ENCODE results near the gene RNF157. TPM values are rescaled to one million over a fixed set of nuclear protein-coding genes. Genes with fewer than 3 reads are reported as not detected.
"Not testable (repeated sequence)": the region's sequence is repeated elsewhere in the genome, so short reads cannot be mapped to it uniquely, and the experiment has no call there.

Gene RNF157
- total RNA-seq, 1 donor from 2014 or later, result 6.8 TPM

DNA sequence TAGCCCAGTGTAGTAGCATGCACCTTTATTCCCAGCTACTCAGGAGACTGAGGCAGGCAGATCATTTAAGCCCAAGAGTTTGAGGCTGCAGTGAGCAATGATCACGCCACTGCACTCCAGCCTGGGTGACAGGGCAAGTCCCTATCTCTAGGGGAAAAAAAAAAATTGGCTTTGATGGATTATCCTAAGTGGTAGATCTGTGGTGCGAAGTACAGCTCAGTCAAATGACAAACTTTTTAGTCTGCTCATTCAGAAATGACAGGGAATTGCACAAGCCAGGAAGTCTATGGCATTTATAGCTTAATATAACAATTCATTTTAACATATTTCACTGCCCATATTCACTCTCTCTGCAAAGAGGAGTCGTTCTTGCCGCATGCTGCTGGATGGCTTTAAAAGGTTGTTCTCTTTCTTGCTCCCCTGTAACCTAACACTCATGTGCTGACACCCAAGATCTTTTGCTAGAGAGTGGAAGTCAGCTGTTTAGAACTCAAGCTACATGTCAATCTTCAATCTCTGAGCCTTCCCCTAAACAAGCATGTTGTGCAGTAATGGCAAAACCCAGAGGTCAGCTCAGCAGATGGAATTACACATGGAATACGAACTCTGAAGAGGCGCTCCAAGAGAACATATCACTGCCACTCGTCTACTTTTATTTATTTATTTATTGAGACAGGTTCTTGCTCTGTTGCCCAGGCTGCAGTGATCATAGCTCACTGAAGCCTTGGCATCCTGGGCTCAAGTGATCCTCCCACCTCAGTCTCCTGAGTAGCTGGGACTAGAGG, 32.8 kb downstream of the RNF157 start:
- Histone ChIP-seq H3K4me1 (ENCODE audit: control insufficient read depth in 3 of 3, insufficient read depth in 3 of 3, low read length in 3 of 3) (peaks cover 14 to 29% (median 18%) of the 10 kb centered on the region in 3 donors), H3K27ac (ENCODE audit: low read depth, low read length) (peak overlapping the region; percentile 36), H3K9ac (ENCODE audit: low read depth in 1 of 3, low read length in 3 of 3) (no peak overlapping the region), H3K36me3 (ENCODE audit: control insufficient read depth in 3 of 3, insufficient read depth in 3 of 3, low read length in 3 of 3) (no peaks in the 10 kb centered on the region), H3K9me3 (ENCODE audit: control insufficient read depth in 3 of 3, low read length in 3 of 3) (no peaks in the 10 kb centered on the region), H3K27me3 (ENCODE audit: control insufficient read depth in 3 of 3, insufficient read depth in 3 of 3, low read length in 3 of 3) (no peaks in the 10 kb centered on the region), H3K4me3 (ENCODE audit: low read length in 3 of 3) (peak overlapping the region in 1 of 3 donors; percentile 27)

DNA sequence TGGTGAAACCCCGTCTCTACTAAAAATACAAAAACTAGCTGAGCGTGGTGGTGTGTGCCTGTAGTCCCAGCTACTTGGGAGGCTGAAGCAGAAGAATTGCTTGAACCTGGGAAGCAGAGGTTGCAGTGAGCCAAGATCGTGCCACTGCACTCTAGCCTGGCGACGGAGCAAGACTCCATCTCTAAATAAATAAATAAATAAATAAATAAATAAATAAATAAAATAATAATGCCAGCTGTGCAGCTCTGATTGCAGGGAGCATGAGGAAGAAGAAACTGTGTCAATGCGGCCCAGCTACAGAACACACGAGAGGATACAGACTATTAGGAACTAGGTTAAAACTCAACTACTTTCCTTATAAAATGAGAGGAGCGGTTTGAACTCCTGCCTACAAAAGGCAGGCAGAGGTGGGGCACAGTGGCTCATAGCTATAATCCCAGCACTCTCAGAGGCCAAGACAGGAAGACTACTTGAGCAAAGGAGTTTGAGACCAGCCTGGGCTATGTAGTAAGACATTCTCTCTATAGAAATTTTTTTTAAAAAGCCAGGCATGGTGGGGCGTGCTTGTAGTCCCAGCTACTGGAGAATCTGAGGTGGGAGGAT, 34.6 kb downstream of the RNF157 start:
- H3K4me3 ChIP-seq (ENCODE audit: low read length in 3 of 3); H3K9me3 ChIP-seq (ENCODE audit: control insufficient read depth in 3 of 3, low read length in 3 of 3); H3K27ac ChIP-seq (ENCODE audit: low read depth, low read length); H3K9ac ChIP-seq (ENCODE audit: low read depth in 1 of 3, low read length in 3 of 3); H3K36me3 ChIP-seq (ENCODE audit: control insufficient read depth in 3 of 3, insufficient read depth in 3 of 3, low read length in 3 of 3); H3K27me3 ChIP-seq (ENCODE audit: control insufficient read depth in 3 of 3, insufficient read depth in 3 of 3, low read length in 3 of 3): not testable (repeated sequence)
- H3K4me1 ChIP-seq (ENCODE audit: control insufficient read depth in 3 of 3, insufficient read depth in 3 of 3, low read length in 3 of 3), result peaks cover 20 to 35% (median 23%) of the 10 kb centered on the region in 3 donors

DNA sequence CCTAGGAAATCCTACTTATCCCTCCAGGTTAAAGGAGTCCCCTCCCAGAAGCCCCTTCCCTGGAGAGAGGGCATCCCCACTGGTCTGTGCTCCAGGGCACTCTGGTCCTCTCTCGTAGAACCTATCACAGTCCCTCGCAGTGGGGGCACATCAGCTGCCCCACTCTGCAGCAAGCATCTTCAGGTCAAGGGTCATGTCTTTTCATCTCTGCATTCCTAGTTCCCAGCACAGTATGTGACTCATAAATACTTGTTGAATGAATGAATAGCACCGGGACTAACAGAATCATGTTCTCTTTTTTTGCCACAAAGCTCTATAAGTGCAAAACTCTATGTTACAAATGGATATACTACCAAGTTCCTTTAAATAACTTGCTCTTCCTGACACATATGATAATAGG, 36.0 kb downstream of the RNF157 start:
- no peaks in the 10 kb centered on the region for H3K36me3 ChIP-seq (ENCODE audit: control insufficient read depth in 3 of 3, insufficient read depth in 3 of 3, low read length in 3 of 3)
- H3K4me3 ChIP-seq (ENCODE audit: low read length in 3 of 3), result no peak overlapping the region
- H3K4me1 ChIP-seq (ENCODE audit: control insufficient read depth in 3 of 3, insufficient read depth in 3 of 3, low read length in 3 of 3), result peaks cover 20 to 35% (median 23%) of the 10 kb centered on the region in 3 donors
- no peaks in the 10 kb centered on the region for H3K9me3 ChIP-seq (ENCODE audit: control insufficient read depth in 3 of 3, low read length in 3 of 3)
- H3K27ac ChIP-seq (ENCODE audit: low read depth, low read length), result no peak overlapping the region
- H3K9ac ChIP-seq (ENCODE audit: low read depth in 1 of 3, low read length in 3 of 3), result no peak overlapping the region
- no peaks in the 10 kb centered on the region for H3K27me3 ChIP-seq (ENCODE audit: control insufficient read depth in 3 of 3, insufficient read depth in 3 of 3, low read length in 3 of 3)

DNA sequence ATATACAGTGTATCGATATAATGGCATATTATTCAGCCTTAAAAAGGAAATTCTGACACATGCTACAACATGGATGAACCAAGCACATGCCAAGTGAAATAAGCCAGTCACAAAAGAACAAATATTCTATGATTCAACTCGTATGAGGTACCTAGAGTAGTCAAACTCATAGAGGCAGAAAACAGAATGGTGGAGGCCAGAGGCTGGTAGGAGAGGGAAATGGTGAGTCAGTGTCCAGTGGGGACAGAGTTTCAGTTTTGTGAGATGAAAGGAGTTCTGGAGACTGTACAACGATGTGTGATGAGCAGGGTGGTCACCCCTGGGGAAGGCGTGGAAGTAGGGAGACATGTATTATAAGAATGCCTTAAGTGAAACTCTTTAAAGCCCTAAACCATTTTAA, 39.9 kb downstream of the RNF157 start:
- Histone ChIP-seq H3K27me3 (ENCODE audit: control insufficient read depth in 3 of 3, insufficient read depth in 3 of 3, low read length in 3 of 3) (no peaks in the 10 kb centered on the region), H3K4me1 (ENCODE audit: control insufficient read depth in 3 of 3, insufficient read depth in 3 of 3, low read length in 3 of 3) (peaks cover 32 to 41% (median 34%) of the 10 kb centered on the region in 3 donors), H3K27ac (ENCODE audit: low read depth, low read length) (no peak overlapping the region), H3K4me3 (ENCODE audit: low read length in 3 of 3) (no peak overlapping the region), H3K36me3 (ENCODE audit: control insufficient read depth in 3 of 3, insufficient read depth in 3 of 3, low read length in 3 of 3) (no peaks in the 10 kb centered on the region), H3K9ac (ENCODE audit: low read depth in 1 of 3, low read length in 3 of 3) (no peak overlapping the region), H3K9me3 (ENCODE audit: control insufficient read depth in 3 of 3, low read length in 3 of 3) (no peaks in the 10 kb centered on the region)

DNA sequence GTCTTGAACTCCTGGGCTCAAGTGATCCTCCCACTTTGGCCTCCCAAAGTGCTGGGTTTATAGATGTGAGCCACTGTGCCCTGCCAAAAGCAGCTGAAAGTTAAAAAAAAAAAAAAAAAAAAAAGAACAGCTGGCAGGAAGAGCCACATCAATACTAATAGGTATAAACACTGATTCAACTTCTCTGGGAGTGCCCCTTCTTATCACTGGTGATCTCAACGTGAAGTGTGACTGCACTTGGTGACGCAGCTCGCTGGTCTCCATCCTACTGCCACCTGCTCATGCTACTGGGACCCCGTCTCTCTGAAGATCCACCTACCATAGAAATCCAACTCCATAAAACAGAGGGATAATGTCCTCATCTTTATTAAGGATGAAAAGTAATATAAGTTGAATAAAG, 40.8 kb downstream of the RNF157 start:
- Histone ChIP-seq H3K9ac (ENCODE audit: low read depth in 1 of 3, low read length in 3 of 3) (no peak overlapping the region), H3K27ac (ENCODE audit: low read depth, low read length) (no peak overlapping the region), H3K27me3 (ENCODE audit: control insufficient read depth in 3 of 3, insufficient read depth in 3 of 3, low read length in 3 of 3) (no peaks in the 10 kb centered on the region), H3K4me1 (ENCODE audit: control insufficient read depth in 3 of 3, insufficient read depth in 3 of 3, low read length in 3 of 3) (peaks cover 32 to 41% (median 34%) of the 10 kb centered on the region in 3 donors), H3K4me3 (ENCODE audit: low read length in 3 of 3) (no peak overlapping the region), H3K36me3 (ENCODE audit: control insufficient read depth in 3 of 3, insufficient read depth in 3 of 3, low read length in 3 of 3) (no peaks in the 10 kb centered on the region), H3K9me3 (ENCODE audit: control insufficient read depth in 3 of 3, low read length in 3 of 3) (no peaks in the 10 kb centered on the region)

DNA sequence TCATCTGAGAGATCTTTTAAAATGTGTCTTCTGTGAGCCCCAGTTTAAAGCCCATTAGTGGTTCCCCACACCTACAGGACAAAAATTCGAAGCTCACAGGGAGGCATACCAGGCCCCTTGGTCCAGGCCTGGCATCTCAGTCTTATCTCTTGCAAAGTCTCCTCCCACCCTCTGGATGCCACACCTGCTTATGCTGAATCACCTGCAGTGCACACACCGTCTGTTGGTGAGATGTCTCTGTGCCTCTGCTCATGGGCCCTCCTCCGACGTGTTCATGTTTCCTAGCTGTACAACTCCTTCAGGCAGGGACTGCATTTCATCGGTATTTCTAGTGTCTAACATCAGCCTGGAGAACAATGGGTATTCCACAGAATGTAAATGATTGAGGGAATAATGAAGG, 41.6 kb downstream of the RNF157 start:
- no peak overlapping the region for H3K9ac ChIP-seq (ENCODE audit: low read depth in 1 of 3, low read length in 3 of 3)
- no peak overlapping the region for H3K4me3 ChIP-seq (ENCODE audit: low read length in 3 of 3)
- H3K9me3 ChIP-seq (ENCODE audit: control insufficient read depth in 3 of 3, low read length in 3 of 3), result no peaks in the 10 kb centered on the region
- peaks cover 32 to 41% (median 34%) of the 10 kb centered on the region in 3 donors for H3K4me1 ChIP-seq (ENCODE audit: control insufficient read depth in 3 of 3, insufficient read depth in 3 of 3, low read length in 3 of 3)
- no peak overlapping the region for H3K27ac ChIP-seq (ENCODE audit: low read depth, low read length)
- H3K27me3 ChIP-seq (ENCODE audit: control insufficient read depth in 3 of 3, insufficient read depth in 3 of 3, low read length in 3 of 3), result no peaks in the 10 kb centered on the region
- H3K36me3 ChIP-seq (ENCODE audit: control insufficient read depth in 3 of 3, insufficient read depth in 3 of 3, low read length in 3 of 3), result no peaks in the 10 kb centered on the region

DNA sequence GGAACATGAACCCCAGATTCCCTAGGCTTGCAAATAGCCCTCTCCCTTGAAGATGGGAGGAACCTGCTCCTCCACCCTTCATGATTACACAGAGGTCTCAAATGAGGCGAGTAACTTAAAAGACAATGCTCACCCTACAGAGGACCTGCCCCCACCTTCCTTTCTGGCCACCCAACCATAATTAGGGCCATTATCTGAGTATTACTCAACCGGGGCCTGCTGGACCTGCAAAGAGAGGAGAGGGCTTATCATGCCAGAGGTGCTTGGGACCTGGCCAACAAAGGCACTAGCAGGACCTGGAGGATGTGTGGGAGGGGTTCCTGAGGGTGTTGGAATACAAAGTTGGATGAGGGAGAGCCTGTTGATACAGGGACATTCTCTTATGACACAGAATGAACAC, 42.4 kb downstream of the RNF157 start:
- Histone ChIP-seq H3K36me3 (ENCODE audit: control insufficient read depth in 3 of 3, insufficient read depth in 3 of 3, low read length in 3 of 3) (no peaks in the 10 kb centered on the region), H3K4me1 (ENCODE audit: control insufficient read depth in 3 of 3, insufficient read depth in 3 of 3, low read length in 3 of 3) (peaks cover 32 to 41% (median 34%) of the 10 kb centered on the region in 3 donors), H3K27ac (ENCODE audit: low read depth, low read length) (no peak overlapping the region)

DNA sequence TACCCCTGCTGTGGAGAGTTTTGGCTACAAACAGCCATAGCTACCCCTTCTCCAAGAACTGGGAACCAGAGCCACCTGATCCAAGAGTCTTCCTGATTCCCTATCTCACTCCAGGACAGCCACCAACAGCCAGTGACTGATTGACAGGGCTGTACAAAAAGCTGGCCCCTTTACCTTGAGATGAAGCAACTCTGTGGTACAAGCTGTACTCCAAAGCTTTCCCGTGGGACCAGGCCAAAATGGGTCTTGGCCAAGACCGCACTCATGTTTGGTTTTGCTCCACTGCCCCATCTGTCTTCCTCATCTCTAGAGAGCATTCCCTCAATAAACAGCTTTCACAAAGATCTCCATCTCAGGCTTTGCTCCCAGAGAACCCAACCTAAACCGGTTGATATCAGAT, 43.6 kb downstream of the RNF157 start:
- Histone ChIP-seq H3K27ac (ENCODE audit: low read depth, low read length) (peak overlapping the region; percentile 51), H3K9ac (ENCODE audit: low read depth in 1 of 3, low read length in 3 of 3) (peak overlapping the region in 2 of 3 donors; percentile 10 to 27), H3K9me3 (ENCODE audit: control insufficient read depth in 3 of 3, low read length in 3 of 3) (no peaks in the 10 kb centered on the region), H3K4me3 (ENCODE audit: low read length in 3 of 3) (peak overlapping the region in 1 of 3 donors; percentile 27), H3K36me3 (ENCODE audit: control insufficient read depth in 3 of 3, insufficient read depth in 3 of 3, low read length in 3 of 3) (no peaks in the 10 kb centered on the region), H3K27me3 (ENCODE audit: control insufficient read depth in 3 of 3, insufficient read depth in 3 of 3, low read length in 3 of 3) (no peaks in the 10 kb centered on the region), H3K4me1 (ENCODE audit: control insufficient read depth in 3 of 3, insufficient read depth in 3 of 3, low read length in 3 of 3) (peaks cover 26 to 34% (median 29%) of the 10 kb centered on the region in 3 donors)

More for the DNA sequence above, 42.4 kb downstream of the RNF157 start:
- no peaks in the 10 kb centered on the region for H3K27me3 ChIP-seq (ENCODE audit: control insufficient read depth in 3 of 3, insufficient read depth in 3 of 3, low read length in 3 of 3)
- H3K9ac ChIP-seq (ENCODE audit: low read depth in 1 of 3, low read length in 3 of 3), result no peak overlapping the region
- H3K4me3 ChIP-seq (ENCODE audit: low read length in 3 of 3), result no peak overlapping the region
- no peaks in the 10 kb centered on the region for H3K9me3 ChIP-seq (ENCODE audit: control insufficient read depth in 3 of 3, low read length in 3 of 3)

DNA sequence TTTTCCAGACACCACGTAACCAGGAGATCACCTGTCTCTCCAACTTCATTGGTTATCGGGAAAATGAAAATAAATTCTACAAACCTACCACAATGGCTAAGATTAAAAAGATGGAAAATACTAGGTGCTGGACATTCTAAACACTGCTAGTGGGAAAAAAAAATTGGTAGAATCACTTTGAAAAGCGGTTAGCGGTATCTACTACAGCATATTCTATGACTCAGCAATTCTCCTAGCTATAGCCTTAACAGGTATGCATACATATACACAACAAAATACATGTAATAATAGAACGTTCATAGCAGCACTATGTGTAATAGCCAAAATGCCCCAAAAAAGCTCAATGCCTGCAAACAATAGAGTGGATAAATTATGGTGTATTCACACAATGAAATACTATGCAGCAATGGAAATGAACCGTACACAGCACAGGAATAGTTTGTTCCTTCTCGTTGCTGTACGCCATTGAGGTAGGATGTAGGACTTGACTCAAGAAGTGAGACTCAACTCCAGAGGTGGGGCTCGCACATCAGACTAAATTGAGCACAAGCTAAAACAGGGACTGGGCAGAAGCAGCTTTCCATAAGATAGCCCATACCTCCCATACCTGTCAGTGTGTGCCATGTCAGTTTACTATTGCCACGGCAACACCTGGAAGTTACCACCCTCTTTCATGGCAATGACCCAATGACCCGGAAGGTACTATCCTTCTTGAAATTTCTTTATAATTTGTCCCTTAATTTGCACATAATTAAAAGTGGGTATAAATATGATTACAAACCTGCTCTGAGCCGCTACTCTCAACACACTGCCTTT, 44.8 kb downstream of the RNF157 start:
- H3K27me3 ChIP-seq (ENCODE audit: control insufficient read depth in 3 of 3, insufficient read depth in 3 of 3, low read length in 3 of 3), result no peaks in the 10 kb centered on the region
- H3K4me1 ChIP-seq (ENCODE audit: control insufficient read depth in 3 of 3, insufficient read depth in 3 of 3, low read length in 3 of 3), result peaks cover 26 to 34% (median 29%) of the 10 kb centered on the region in 3 donors
- no peak overlapping the region for H3K27ac ChIP-seq (ENCODE audit: low read depth, low read length)
- no peaks in the 10 kb centered on the region for H3K36me3 ChIP-seq (ENCODE audit: control insufficient read depth in 3 of 3, insufficient read depth in 3 of 3, low read length in 3 of 3)
- no peak overlapping the region for H3K4me3 ChIP-seq (ENCODE audit: low read length in 3 of 3)
- no peak overlapping the region for H3K9ac ChIP-seq (ENCODE audit: low read depth in 1 of 3, low read length in 3 of 3)
- no peaks in the 10 kb centered on the region for H3K9me3 ChIP-seq (ENCODE audit: control insufficient read depth in 3 of 3, low read length in 3 of 3)

All from skeletal muscle tissue (tissue), 4 donors.